ENCODE measurements around the gene CYP2W1. TPM values are rescaled to one million over a fixed set of nuclear protein-coding genes. Genes with fewer than 3 reads are reported as not detected.

Gene CYP2W1
- total RNA-seq, 1 donor from 2014 or later, result not detected

GRCh38 chr7:990933-991728 is 8.2 kb downstream of the CYP2W1 start:
- no peaks in the 10 kb centered on the region for H3K9me3 ChIP-seq (ENCODE audit: control insufficient read depth in 3 of 3, low read length in 3 of 3)
- H3K27me3 ChIP-seq (ENCODE audit: control insufficient read depth in 3 of 3, insufficient read depth in 3 of 3, low read length in 3 of 3), result peaks cover 55 to 60% (median 58%) of the 10 kb centered on the region in 3 donors
- H3K36me3 ChIP-seq (ENCODE audit: control insufficient read depth in 3 of 3, insufficient read depth in 3 of 3, low read length in 3 of 3), result peaks cover 0 to 5% (median 1%) of the 10 kb centered on the region in 3 donors
- peaks cover 4 to 16% (median 14%) of the 10 kb centered on the region in 3 donors for H3K4me1 ChIP-seq (ENCODE audit: control insufficient read depth in 3 of 3, insufficient read depth in 3 of 3, low read length in 3 of 3)
- no peak overlapping the region for H3K27ac ChIP-seq (ENCODE audit: low read depth, low read length)
- H3K4me3 ChIP-seq (ENCODE audit: low read length in 3 of 3), result no peak overlapping the region
- no peak overlapping the region for H3K9ac ChIP-seq (ENCODE audit: low read depth in 1 of 3, low read length in 3 of 3)

GRCh38 chr7:991729-992656 is 9.0 kb downstream of the CYP2W1 start:
- peaks cover 46 to 52% (median 50%) of the 10 kb centered on the region in 3 donors for H3K27me3 ChIP-seq (ENCODE audit: control insufficient read depth in 3 of 3, insufficient read depth in 3 of 3, low read length in 3 of 3)
- H3K9ac ChIP-seq (ENCODE audit: low read depth in 1 of 3, low read length in 3 of 3), result peak overlapping the region in 1 of 3 donors; percentile 33
- H3K27ac ChIP-seq (ENCODE audit: low read depth, low read length), result no peak overlapping the region
- peaks cover 1 to 5% (median 2%) of the 10 kb centered on the region in 3 donors for H3K36me3 ChIP-seq (ENCODE audit: control insufficient read depth in 3 of 3, insufficient read depth in 3 of 3, low read length in 3 of 3)
- peaks cover 4 to 16% (median 14%) of the 10 kb centered on the region in 3 donors for H3K4me1 ChIP-seq (ENCODE audit: control insufficient read depth in 3 of 3, insufficient read depth in 3 of 3, low read length in 3 of 3)
- H3K4me3 ChIP-seq (ENCODE audit: low read length in 3 of 3), result no peak overlapping the region
- no peaks in the 10 kb centered on the region for H3K9me3 ChIP-seq (ENCODE audit: control insufficient read depth in 3 of 3, low read length in 3 of 3)

- Histone ChIP-seq H3K9ac (ENCODE audit: low read depth in 1 of 3, low read length in 3 of 3) (peak overlapping the region in 1 of 3 donors; percentile 64), H3K9me3 (ENCODE audit: control insufficient read depth in 3 of 3, low read length in 3 of 3) (no peaks in the 10 kb centered on the region), H3K4me1 (ENCODE audit: control insufficient read depth in 3 of 3, insufficient read depth in 3 of 3, low read length in 3 of 3) (peaks cover 4 to 16% (median 14%) of the 10 kb centered on the region in 3 donors), H3K27me3 (ENCODE audit: control insufficient read depth in 3 of 3, insufficient read depth in 3 of 3, low read length in 3 of 3) (peaks cover 36 to 42% (median 40%) of the 10 kb centered on the region in 3 donors), H3K36me3 (ENCODE audit: control insufficient read depth in 3 of 3, insufficient read depth in 3 of 3, low read length in 3 of 3) (peaks cover 1 to 5% (median 2%) of the 10 kb centered on the region in 3 donors), H3K4me3 (ENCODE audit: low read length in 3 of 3) (no peak overlapping the region), H3K27ac (ENCODE audit: low read depth, low read length) (no peak overlapping the region)
Measured at GRCh38 chr7:992709-993607, 10.0 kb downstream of the CYP2W1 start.

- H3K9ac ChIP-seq (ENCODE audit: low read depth in 1 of 3, low read length in 3 of 3), result peak overlapping the region in 1 of 3 donors; percentile 25
- no peaks in the 10 kb centered on the region for H3K9me3 ChIP-seq (ENCODE audit: control insufficient read depth in 3 of 3, low read length in 3 of 3)
- H3K4me3 ChIP-seq (ENCODE audit: low read length in 3 of 3), result no peak overlapping the region
- peaks cover 4 to 16% (median 14%) of the 10 kb centered on the region in 3 donors for H3K4me1 ChIP-seq (ENCODE audit: control insufficient read depth in 3 of 3, insufficient read depth in 3 of 3, low read length in 3 of 3)
- peaks cover 5 to 9% (median 7%) of the 10 kb centered on the region in 3 donors for H3K36me3 ChIP-seq (ENCODE audit: control insufficient read depth in 3 of 3, insufficient read depth in 3 of 3, low read length in 3 of 3)
- H3K27me3 ChIP-seq (ENCODE audit: control insufficient read depth in 3 of 3, insufficient read depth in 3 of 3, low read length in 3 of 3), result peaks cover 25 to 27% (median 26%) of the 10 kb centered on the region in 3 donors
- no peak overlapping the region for H3K27ac ChIP-seq (ENCODE audit: low read depth, low read length)
Measured at GRCh38 chr7:994592-995308, 11.8 kb downstream of the CYP2W1 start.

GRCh38 chr7:995571-995970 is 12.6 kb downstream of the CYP2W1 start:
- no peak overlapping the region for H3K27ac ChIP-seq (ENCODE audit: low read depth, low read length)
- no peak overlapping the region for H3K4me3 ChIP-seq (ENCODE audit: low read length in 3 of 3)
- peaks cover 4 to 14% (median 10%) of the 10 kb centered on the region in 3 donors for H3K4me1 ChIP-seq (ENCODE audit: control insufficient read depth in 3 of 3, insufficient read depth in 3 of 3, low read length in 3 of 3)
- H3K27me3 ChIP-seq (ENCODE audit: control insufficient read depth in 3 of 3, insufficient read depth in 3 of 3, low read length in 3 of 3), result peaks cover 20 to 23% (median 22%) of the 10 kb centered on the region in 3 donors
- peaks cover 6 to 11% (median 10%) of the 10 kb centered on the region in 3 donors for H3K36me3 ChIP-seq (ENCODE audit: control insufficient read depth in 3 of 3, insufficient read depth in 3 of 3, low read length in 3 of 3)
- H3K9ac ChIP-seq (ENCODE audit: low read depth in 1 of 3, low read length in 3 of 3), result no peak overlapping the region
- no peaks in the 10 kb centered on the region for H3K9me3 ChIP-seq (ENCODE audit: control insufficient read depth in 3 of 3, low read length in 3 of 3)

GRCh38 chr7:996079-996872 is 13.3 kb downstream of the CYP2W1 start:
- peaks cover 6 to 11% (median 10%) of the 10 kb centered on the region in 3 donors for H3K36me3 ChIP-seq (ENCODE audit: control insufficient read depth in 3 of 3, insufficient read depth in 3 of 3, low read length in 3 of 3)

GRCh38 chr7:997404-998395 is 14.7 kb downstream of the CYP2W1 start:
- Histone ChIP-seq H3K9ac (ENCODE audit: low read depth in 1 of 3, low read length in 3 of 3) (no peak overlapping the region), H3K27me3 (ENCODE audit: control insufficient read depth in 3 of 3, insufficient read depth in 3 of 3, low read length in 3 of 3) (peaks cover 2 to 3% (median 2%) of the 10 kb centered on the region in 3 donors), H3K36me3 (ENCODE audit: control insufficient read depth in 3 of 3, insufficient read depth in 3 of 3, low read length in 3 of 3) (peaks cover 6 to 11% (median 10%) of the 10 kb centered on the region in 3 donors)

More at GRCh38 chr7:996079-996872, 13.3 kb downstream of the CYP2W1 start:
- no peaks in the 10 kb centered on the region for H3K9me3 ChIP-seq (ENCODE audit: control insufficient read depth in 3 of 3, low read length in 3 of 3)
- no peak overlapping the region for H3K9ac ChIP-seq (ENCODE audit: low read depth in 1 of 3, low read length in 3 of 3)
- H3K4me1 ChIP-seq (ENCODE audit: control insufficient read depth in 3 of 3, insufficient read depth in 3 of 3, low read length in 3 of 3), result peaks cover 4 to 13% (median 10%) of the 10 kb centered on the region in 3 donors
- H3K27ac ChIP-seq (ENCODE audit: low read depth, low read length), result no peak overlapping the region
- H3K4me3 ChIP-seq (ENCODE audit: low read length in 3 of 3), result no peak overlapping the region
- peaks cover 16 to 17% (median 16%) of the 10 kb centered on the region in 3 donors for H3K27me3 ChIP-seq (ENCODE audit: control insufficient read depth in 3 of 3, insufficient read depth in 3 of 3, low read length in 3 of 3)

More at GRCh38 chr7:997404-998395, 14.7 kb downstream of the CYP2W1 start:
- no peak overlapping the region for H3K27ac ChIP-seq (ENCODE audit: low read depth, low read length)
- H3K4me3 ChIP-seq (ENCODE audit: low read length in 3 of 3), result no peak overlapping the region
- H3K9me3 ChIP-seq (ENCODE audit: control insufficient read depth in 3 of 3, low read length in 3 of 3), result no peaks in the 10 kb centered on the region
- peaks cover 3 to 9% (median 9%) of the 10 kb centered on the region in 3 donors for H3K4me1 ChIP-seq (ENCODE audit: control insufficient read depth in 3 of 3, insufficient read depth in 3 of 3, low read length in 3 of 3)

All from skeletal muscle tissue (tissue), 4 donors.